Right ventricle myocardium inferior (tissue), 1 donor: ENCODE results near the gene CCDC181. TPM values are rescaled to one million over a fixed set of nuclear protein-coding genes. Genes with fewer than 3 reads are reported as not detected.

Source experiments
- ATAC-seq: fragments of 200-7000 bp; cut with Tn5 transposase; one replicate; pipeline ENCODE4 v1.9.1; 2020; ENCODE audit warnings: mild to moderate bottlenecking, moderate library complexity
- DNase-seq: peaks from one replicate; pipeline ENCODE4 v3.0.0; 2021; ENCODE audit errors: missing footprints
- intact Hi-C: fragments of 100-400 bp; cut with DNase I; formaldehyde crosslinking; loops from one replicate; pipeline ENCODE4 v1.11.0; 2022
- long read RNA-seq: library from polyadenylated mRNA; unstranded; transcript quantifications from one replicate; pipeline ENCODE4 v2.0.0, GENCODE V29; 2021
- total RNA-seq: library from RNA; stranded (reverse); fragmentation: NEBNext Ultra II Directional; extraction: Animal tissue kit (Norgen Biotek cat#: 25700); gene quantifications from one replicate; pipeline ENCODE4 v1.2.1, GENCODE V29; 2021
- donor health status: DM: no; HTN: yes; CAD: no; lungs with severe emphysema.

Gene CCDC181
- total RNA-seq, result 0.65 TPM
- long read RNA-seq, result 0 reads

- ATAC-seq (peak; percentile 80), DNase-seq (peak; percentile 76)
- intact Hi-C loops, result no loop called here
Measured at GRCh38 chr1:169427081-169427641, at the start of gene CCDC181. Gene CCDC181 (minus strand): TSS chr1:169427474. CDS start chr1:169424927, 2,547 bp downstream.

- intact Hi-C loops, result no loop called here
- DNase-seq (no peak), ATAC-seq (no peak)
Measured at GRCh38 chr1:169475806-169476387, 48.6 kb upstream of the CCDC181 start.

GRCh38 chr1:169474302-169474995, 47.2 kb upstream of the CCDC181 start:
- intact Hi-C loops, result no loop called here
- no peak for ATAC-seq
- DNase-seq, result no peak

- DNase-seq, result no peak
- intact Hi-C loops, result no loop called here
- no peak for ATAC-seq
Measured at GRCh38 chr1:169473347-169473746, 46.1 kb upstream of the CCDC181 start.

GRCh38 chr1:169472738-169473137, 45.5 kb upstream of the CCDC181 start:
- intact Hi-C loops, result no loop called here
- ATAC-seq (no peak), DNase-seq (no peak)

- intact Hi-C loops, result loop anchor here (5.0 kb wide), 1 partner anchor 43 kb away; no protein-coding TSS in a partner anchor
- no peak for ATAC-seq
Measured at GRCh38 chr1:169468982-169469381, 41.7 kb upstream of the CCDC181 start.

GRCh38 chr1:169466259-169467230, 39.3 kb upstream of the CCDC181 start:
- ATAC-seq, result no peak
- intact Hi-C loops, result loop anchor here (5.0 kb wide), 1 partner anchor 46 kb away; no protein-coding TSS in a partner anchor

More at GRCh38 chr1:169468982-169469381, 41.7 kb upstream of the CCDC181 start:
- no peak for DNase-seq

GRCh38 chr1:169465281-169465680, 38.0 kb upstream of the CCDC181 start:
- DNase-seq (no peak), ATAC-seq (no peak)
- intact Hi-C loops, result loop anchor here (2.0 to 5.0 kb wide), 2 partner anchors 47 to 82 kb away; no protein-coding TSS in a partner anchor

More at GRCh38 chr1:169466259-169467230, 39.3 kb upstream of the CCDC181 start:
- no peak for DNase-seq

GRCh38 chr1:169462385-169462784, 35.1 kb upstream of the CCDC181 start:
- intact Hi-C loops, result no loop called here
- no peak for ATAC-seq
- DNase-seq, result no peak

GRCh38 chr1:169461390-169462000, 34.2 kb upstream of the CCDC181 start:
- no peak for ATAC-seq
- DNase-seq, result no peak
- intact Hi-C loops, result no loop called here

GRCh38 chr1:169460191-169460833, 33.0 kb upstream of the CCDC181 start:
- intact Hi-C loops, result no loop called here
- peak; percentile 72 for DNase-seq

GRCh38 chr1:169457443-169457842, 30.2 kb upstream of the CCDC181 start:
- ATAC-seq (no peak), DNase-seq (no peak)

More at GRCh38 chr1:169460191-169460833, 33.0 kb upstream of the CCDC181 start:
- ATAC-seq, result peak; percentile 60

GRCh38 chr1:169456029-169456428, 28.8 kb upstream of the CCDC181 start:
- intact Hi-C loops, result no loop called here
- ATAC-seq, result no peak
- no peak for DNase-seq

More at GRCh38 chr1:169457443-169457842, 30.2 kb upstream of the CCDC181 start:
- intact Hi-C loops, result no loop called here

GRCh38 chr1:169452921-169453320, 25.6 kb upstream of the CCDC181 start:
- DNase-seq, result no peak
- no peak for ATAC-seq
- intact Hi-C loops, result no loop called here

- intact Hi-C loops, result no loop called here
- ATAC-seq (no peak), DNase-seq (no peak)
Measured at GRCh38 chr1:169451218-169451824, 24.0 kb upstream of the CCDC181 start.

GRCh38 chr1:169443923-169444322, 16.6 kb upstream of the CCDC181 start:
- DNase-seq (no peak), ATAC-seq (no peak)
- intact Hi-C loops, result no loop called here

GRCh38 chr1:169426174-169426705, 1.0 kb downstream of the CCDC181 start:
- ATAC-seq (no peak), DNase-seq (no peak)
- intact Hi-C loops, result no loop called here
